ENCODE measurements around the gene CD36. TPM values are rescaled to one million over a fixed set of nuclear protein-coding genes. Genes with fewer than 3 reads are reported as not detected.

The CD36 gene
- total and polyA plus RNA-seq, 10 of the 15 experiments (the other 5 are each of a cell fraction or from before 2014, with no cell fraction given), result 0.20 to 283 (median 172) TPM

DNA sequence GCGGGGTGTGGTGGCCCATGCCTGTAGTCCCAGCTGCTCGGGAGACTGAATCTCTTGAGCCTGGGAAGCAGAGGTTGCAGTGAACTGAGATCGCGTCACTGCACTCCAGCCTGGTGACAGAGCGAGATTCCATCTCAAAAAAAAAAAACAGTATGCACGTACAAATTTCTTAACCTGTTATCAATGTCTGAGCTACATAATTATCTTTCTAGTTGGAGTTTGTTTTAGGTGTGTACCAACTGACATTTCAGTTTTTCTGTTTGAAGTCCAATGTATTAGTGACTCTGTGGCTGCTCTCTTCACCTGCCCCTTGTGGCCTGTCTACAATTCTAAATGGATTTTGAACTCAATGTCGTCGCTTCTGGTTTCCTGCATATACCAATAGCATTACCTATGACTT lies 40.3 kb downstream of the CD36 start (continued):
- TF ChIP-seq, protein P1, sequence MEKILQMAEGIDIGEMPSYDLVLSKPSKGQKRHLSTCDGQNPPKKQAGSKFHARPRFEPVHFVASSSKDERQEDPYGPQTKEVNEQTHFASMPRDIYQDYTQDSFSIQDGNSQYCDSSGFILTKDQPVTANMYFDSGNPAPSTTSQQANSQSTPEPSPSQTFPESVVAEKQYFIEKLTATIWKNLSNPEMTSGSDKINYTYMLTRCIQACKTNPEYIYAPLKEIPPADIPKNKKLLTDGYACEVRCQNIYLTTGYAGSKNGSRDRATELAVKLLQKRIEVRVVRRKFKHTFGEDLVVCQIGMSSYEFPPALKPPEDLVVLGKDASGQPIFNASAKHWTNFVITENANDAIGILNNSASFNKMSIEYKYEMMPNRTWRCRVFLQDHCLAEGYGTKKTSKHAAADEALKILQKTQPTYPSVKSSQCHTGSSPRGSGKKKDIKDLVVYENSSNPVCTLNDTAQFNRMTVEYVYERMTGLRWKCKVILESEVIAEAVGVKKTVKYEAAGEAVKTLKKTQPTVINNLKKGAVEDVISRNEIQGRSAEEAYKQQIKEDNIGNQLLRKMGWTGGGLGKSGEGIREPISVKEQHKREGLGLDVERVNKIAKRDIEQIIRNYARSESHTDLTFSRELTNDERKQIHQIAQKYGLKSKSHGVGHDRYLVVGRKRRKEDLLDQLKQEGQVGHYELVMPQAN (conservative IDR thresholded peaks at IDR 0.05), result no peak

GRCh38 chr7:80679921-80680907 lies 41.8 kb downstream of the CD36 start:
- H4K20me1 ChIP-seq (ENCODE audit: control insufficient read depth, insufficient read depth), result no peaks in the 10 kb centered on the region
- in situ Hi-C loops (cut with MboI), result no loop called here
- H3K4me2 ChIP-seq (ENCODE audit: control insufficient read depth, insufficient read depth), result no peak overlapping the region
- ATAC-seq (peak; percentile 66), DNase-seq (ENCODE audit: low read depth, low spot score) (no peak), FAIRE-seq (no peak)
- H3K9ac ChIP-seq (ENCODE audit: control insufficient read depth, insufficient read depth, low read length), result no peak overlapping the region
- H3K27me3 ChIP-seq (replicated peaks in 1 of 2; ENCODE audit: control insufficient read depth in 2 of 2, insufficient read depth in 2 of 2, low read length in 1 of 2), result no peaks in the 10 kb centered on the region
- ChIA-PET POLR2A (no interaction called here), SMC1A (ENCODE audit: uncharacterized antibody, unreplicated experiment) (interaction anchor here (1.3 kb wide), 2 partner anchors 17 to 38 kb away, joined by 3 to 4 read pairs; no protein-coding TSS in a partner anchor), CTCF (interaction anchor here (1.2 to 1.7 kb wide), 2 partner anchors 12 to 17 kb away, joined by 3 to 8 read pairs; no protein-coding TSS in a partner anchor), RAD21 (ENCODE audit: unreplicated experiment) (interaction anchor here (1.6 kb wide), 1 partner anchor 253 kb away, joined by 4 read pairs; no protein-coding TSS in a partner anchor)
- H3K36me3 ChIP-seq (ENCODE audit: control insufficient read depth in 2 of 2, insufficient read depth in 2 of 2, low read length in 1 of 2), result no peaks in the 10 kb centered on the region
- TF ChIP-seq CREB1 (IDR thresholded peaks at IDR 0.05; ENCODE audit: low read depth) (no peak), ZBED1 (IDR thresholded peaks at IDR 0.05; ENCODE audit: borderline replicate concordance) (no peak), JUNB (IDR thresholded peaks at IDR 0.05) (0 out of 2 replicates have a peak, but pooled peaks have one; percentile 5), ETV6 (conservative IDR thresholded peaks at IDR 0.05 in 1 of 2, IDR thresholded peaks at IDR 0.05 in 1 of 2; ENCODE audit: borderline replicate concordance in 1 of 2, low read depth in 1 of 2) (no peak), MEF2A (IDR thresholded peaks at IDR 0.05; ENCODE audit: insufficient read depth, low read depth, low read length) (no peak)
- H2AFZ ChIP-seq (ENCODE audit: control insufficient read depth, low read depth, low read length), result no peak overlapping the region
- H3K4me3 ChIP-seq, result no peak overlapping the region
- H3K9me3 ChIP-seq (replicated peaks; ENCODE audit: control insufficient read depth, insufficient read depth, low read length), result no peaks in the 10 kb centered on the region
- 32% methylated on average over 10 of the region's 10 CpGs for whole genome bisulfite sequencing (ENCODE audit: insufficient coverage, insufficient replicate concordance, low lambda C conversion rate, missing lambda C conversion rate)
- no peak overlapping the region for H3K27ac ChIP-seq (ENCODE audit: control insufficient read depth, insufficient read depth)
- no TSS peak for BruUV-seq (replicated peaks)
- H3K4me1 ChIP-seq (ENCODE audit: control insufficient read depth, insufficient read depth, low read length), result no peaks in the 10 kb centered on the region
- H3K79me2 ChIP-seq (ENCODE audit: control insufficient read depth, insufficient read depth, low read length), result no peaks in the 10 kb centered on the region
- intact Hi-C loops (cut with micrococcal nuclease; ENCODE audit: unreplicated experiment), result loop anchor here (5.0 kb wide), 1 partner anchor 253 kb away; no protein-coding TSS in a partner anchor
